HEK293T (cell line): ENCODE results near the gene KLHDC7B.

Experiments
- BHLHE40 ChIP-seq: fragments of 450-650 bp; IDR thresholded peaks from 2 replicates; pipeline ENCODE4 v1.6.1; 2016; ENCODE audit warnings: mild to moderate bottlenecking, moderate library complexity, borderline replicate concordance
- CTBP1 ChIP-seq: fragments of 450-650 bp; IDR thresholded peaks from 2 replicates; pipeline ENCODE4 v1.6.1; 2016; ENCODE audit warnings: borderline replicate concordance
- ELF4 ChIP-seq: fragments of 450-650 bp; IDR thresholded peaks from 2 replicates; pipeline ENCODE4 v1.6.1; 2017; ENCODE audit warnings: antibody characterized with exemption
- FOXK2 ChIP-seq: fragments of 450-650 bp; IDR thresholded peaks from 2 replicates; pipeline ENCODE4 v1.6.1; 2016; ENCODE audit warnings: mild to moderate bottlenecking
- FOXM1 ChIP-seq: fragments of 450-650 bp; IDR thresholded peaks from 2 replicates; pipeline ENCODE4 v1.6.1; 2017; ENCODE audit warnings: mild to moderate bottlenecking, borderline replicate concordance
- L3MBTL2 ChIP-seq: fragments of 450-650 bp; conservative IDR thresholded peaks from 2 replicates; pipeline ENCODE4 v1.6.1; 2016; ENCODE audit warnings: mild to moderate bottlenecking
- NFRKB ChIP-seq: fragments of 450-650 bp; IDR thresholded peaks from 2 replicates; pipeline ENCODE4 v1.6.1; 2016; ENCODE audit warnings: mild to moderate bottlenecking, moderate library complexity
- SP1 ChIP-seq: fragments of 450-650 bp; IDR thresholded peaks from 2 replicates; pipeline ENCODE4 v1.6.1; 2017
- SUZ12 ChIP-seq: fragments of 450-650 bp; IDR thresholded peaks from 2 replicates; pipeline ENCODE4 v1.6.1; 2016; ENCODE audit warnings: mild to moderate bottlenecking
- TARDBP ChIP-seq: fragments of 450-650 bp; IDR thresholded peaks from 2 replicates; pipeline ENCODE4 v1.6.1; 2016
- ZNF384 ChIP-seq: fragments of 450-650 bp; IDR thresholded peaks from 2 replicates; pipeline ENCODE4 v1.6.1; 2016
- TF ChIP-seq, protein P1 (sequence below): fragments of 450-650 bp; IDR thresholded peaks from 2 replicates; pipeline ENCODE4 v1.6.1; 2016

DNA sequence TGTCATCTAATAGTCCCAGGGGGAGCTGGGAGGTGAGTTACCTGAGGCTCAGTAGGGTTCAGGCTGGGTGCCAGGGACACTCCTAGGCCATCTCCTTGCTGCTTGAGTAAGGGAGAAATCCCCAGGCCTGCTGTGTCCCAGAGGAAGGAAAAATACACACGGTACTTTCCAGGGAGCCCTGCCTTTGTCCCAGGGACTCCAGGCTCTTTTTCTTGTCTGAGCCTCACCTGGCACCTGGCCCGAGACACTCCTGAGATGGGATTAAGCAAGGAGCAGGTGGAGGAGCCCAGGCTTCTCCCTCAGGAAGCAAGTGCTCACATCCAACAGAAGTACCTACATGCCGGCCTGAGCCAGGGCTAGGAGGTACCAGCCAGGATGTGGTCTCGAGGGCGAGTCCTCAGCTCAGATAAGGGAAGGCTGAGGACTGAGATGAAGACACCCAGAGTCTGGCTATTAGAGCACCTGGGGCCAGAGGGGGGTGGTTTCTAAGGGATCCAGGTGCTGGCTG is 899 bp upstream of the KLHDC7B start:
- TF ChIP-seq TARDBP (no peak), BHLHE40 (no peak), ELF4 (no peak), L3MBTL2 (no peak), SUZ12 (no peak), SP1 (no peak), FOXM1 (no peak), ZNF384 (no peak), FOXK2 (no peak), NFRKB (no peak), CTBP1 (no peak)
- TF ChIP-seq, protein P1, sequence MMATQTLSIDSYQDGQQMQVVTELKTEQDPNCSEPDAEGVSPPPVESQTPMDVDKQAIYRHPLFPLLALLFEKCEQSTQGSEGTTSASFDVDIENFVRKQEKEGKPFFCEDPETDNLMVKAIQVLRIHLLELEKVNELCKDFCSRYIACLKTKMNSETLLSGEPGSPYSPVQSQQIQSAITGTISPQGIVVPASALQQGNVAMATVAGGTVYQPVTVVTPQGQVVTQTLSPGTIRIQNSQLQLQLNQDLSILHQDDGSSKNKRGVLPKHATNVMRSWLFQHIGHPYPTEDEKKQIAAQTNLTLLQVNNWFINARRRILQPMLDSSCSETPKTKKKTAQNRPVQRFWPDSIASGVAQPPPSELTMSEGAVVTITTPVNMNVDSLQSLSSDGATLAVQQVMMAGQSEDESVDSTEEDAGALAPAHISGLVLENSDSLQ = no peak
